ENCODE measurements around the gene C10orf62. TPM values are rescaled to one million over a fixed set of nuclear protein-coding genes. Genes with fewer than 3 reads are reported as not detected.

The C10orf62 gene
- polyA plus RNA-seq, 1 donor (not counting 4 experiments of a cell fraction or from before 2014, with no cell fraction given): not detected

- Histone ChIP-seq H3K9me1 (ENCODE audit: control insufficient read depth, extremely low read depth, insufficient read depth, low read length) (no peaks in the 10 kb centered on the region), H3K79me2 (ENCODE audit: control insufficient read depth, insufficient read depth, low read length) (no peaks in the 10 kb centered on the region), H3K4me3 (ENCODE audit: control insufficient read depth in 2 of 3, extremely low read depth in 1 of 3, insufficient read depth in 2 of 3, low read depth in 1 of 3, low read length in 3 of 3) (no peak overlapping the region), H3K4me2 (ENCODE audit: control insufficient read depth, extremely low read depth, insufficient read depth, low read depth, low read length) (no peak overlapping the region), H2AFZ (ENCODE audit: control insufficient read depth, low read length) (no peak overlapping the region), H4K20me1 (ENCODE audit: control insufficient read depth, extremely low read depth, insufficient read depth, low read length) (no peaks in the 10 kb centered on the region), H3K4me1 (ENCODE audit: control insufficient read depth, extremely low read depth, insufficient read depth, low read length) (no peaks in the 10 kb centered on the region), H3K36me3 (ENCODE audit: control insufficient read depth in 2 of 2, extremely low read depth in 1 of 2, insufficient read depth in 2 of 2, low read length in 2 of 2) (no peaks in the 10 kb centered on the region), H3K9me3 (ENCODE audit: control insufficient read depth, low read depth, low read length) (no peaks in the 10 kb centered on the region), H3K27ac (ENCODE audit: control insufficient read depth, insufficient read depth, low read length) (no peak overlapping the region), H3K9ac (ENCODE audit: control insufficient read depth, extremely low read depth, insufficient read depth, low read length) (no peak overlapping the region), H3K27me3 (ENCODE audit: control insufficient read depth, extremely low read depth, insufficient read depth, low read length) (no peaks in the 10 kb centered on the region)
- dilution Hi-C loops (cut with MboI; ENCODE audit: extremely low pct_ligation_motif_present, low sequenced_read_pairs): no loop called here
- no peak for TF ChIP-seq CTCF (optimal IDR thresholded peaks at IDR 0.05 in 1 of 3, IDR thresholded peaks at IDR 0.05 in 1 of 3, conservative IDR thresholded peaks at IDR 0.05 in 1 of 3; ENCODE audit: extremely low read depth in 1 of 3, insufficient read depth in 2 of 3, low read length in 3 of 3)
- TF ChIP-seq EZH2 (IDR thresholded peaks at IDR 0.05; ENCODE audit: low read length): no peak
- no peak for FAIRE-seq
- no peak for DNase-seq (ENCODE audit: low read depth, low spot score)
These were observed 28.8 kb downstream of the C10orf62 start for GRCh38 chr10:97618285-97618684.

- no peak for FAIRE-seq
- dilution Hi-C loops (cut with MboI; ENCODE audit: extremely low pct_ligation_motif_present, low sequenced_read_pairs): no loop called here
These were observed 29.2 kb downstream of the C10orf62 start for GRCh38 chr10:97618733-97619132.

More at GRCh38 chr10:97618733-97619132, 29.2 kb downstream of the C10orf62 start:
- no peaks in the 10 kb centered on the region for H4K20me1 ChIP-seq (ENCODE audit: control insufficient read depth, extremely low read depth, insufficient read depth, low read length)
- no peaks in the 10 kb centered on the region for H3K9me3 ChIP-seq (ENCODE audit: control insufficient read depth, low read depth, low read length)
- H3K36me3 ChIP-seq (ENCODE audit: control insufficient read depth in 2 of 2, extremely low read depth in 1 of 2, insufficient read depth in 2 of 2, low read length in 2 of 2): no peaks in the 10 kb centered on the region
- TF ChIP-seq CTCF (optimal IDR thresholded peaks at IDR 0.05 in 1 of 3, IDR thresholded peaks at IDR 0.05 in 1 of 3, conservative IDR thresholded peaks at IDR 0.05 in 1 of 3; ENCODE audit: extremely low read depth in 1 of 3, insufficient read depth in 2 of 3, low read length in 3 of 3): no peak
- TF ChIP-seq EZH2 (IDR thresholded peaks at IDR 0.05; ENCODE audit: low read length): no peak
- H3K27ac ChIP-seq (ENCODE audit: control insufficient read depth, insufficient read depth, low read length): no peak overlapping the region
- no peak overlapping the region for H3K9ac ChIP-seq (ENCODE audit: control insufficient read depth, extremely low read depth, insufficient read depth, low read length)
- H2AFZ ChIP-seq (ENCODE audit: control insufficient read depth, low read length): no peak overlapping the region
- H3K27me3 ChIP-seq (ENCODE audit: control insufficient read depth, extremely low read depth, insufficient read depth, low read length): no peaks in the 10 kb centered on the region
- no peak overlapping the region for H3K4me3 ChIP-seq (ENCODE audit: control insufficient read depth in 2 of 3, extremely low read depth in 1 of 3, insufficient read depth in 2 of 3, low read depth in 1 of 3, low read length in 3 of 3)
- no peaks in the 10 kb centered on the region for H3K79me2 ChIP-seq (ENCODE audit: control insufficient read depth, insufficient read depth, low read length)
- H3K4me2 ChIP-seq (ENCODE audit: control insufficient read depth, extremely low read depth, insufficient read depth, low read depth, low read length): no peak overlapping the region
- H3K9me1 ChIP-seq (ENCODE audit: control insufficient read depth, extremely low read depth, insufficient read depth, low read length): no peaks in the 10 kb centered on the region
- no peaks in the 10 kb centered on the region for H3K4me1 ChIP-seq (ENCODE audit: control insufficient read depth, extremely low read depth, insufficient read depth, low read length)
- DNase-seq (ENCODE audit: low read depth, low spot score): no peak

Measured in keratinocyte (primary cell).